ENCODE data around the gene FCRLA.
"Not testable (repeated sequence)": the region's sequence is repeated elsewhere in the genome, so short reads cannot be mapped to it uniquely, and the experiment has no call there.

FCRLA gene

GRCh38 chr1:161706482-161707347 lies at the start of gene FCRLA:
TSS of gene FCRLA (plus strand) at chr1:161707229. CDS start at chr1:161707265, 36 bp downstream.
- DNase-seq (ENCODE audit: low read depth in 2 of 2) = no peak

- not testable (repeated sequence) for DNase-seq (ENCODE audit: low read depth in 2 of 2)
These were observed 48.5 kb upstream of the FCRLA start for GRCh38 chr1:161658524-161658923.

GRCh38 chr1:161661660-161662311 lies 45.2 kb upstream of the FCRLA start:
- DNase-seq (ENCODE audit: low read depth in 2 of 2) = not testable (repeated sequence)

GRCh38 chr1:161662684-161663339 lies 44.2 kb upstream of the FCRLA start, which contains the start of gene FCGR2B:
TSS of gene FCGR2B (plus strand) at chr1:161663143. CDS start at chr1:161663242, 99 bp downstream.
- not testable (repeated sequence) for DNase-seq (ENCODE audit: low read depth in 2 of 2)

- not testable (repeated sequence) for DNase-seq (ENCODE audit: low read depth in 2 of 2)
These were observed 43.5 kb upstream of the FCRLA start for GRCh38 chr1:161663569-161663968.

GRCh38 chr1:161664689-161665088 lies 42.3 kb upstream of the FCRLA start:
- not testable (repeated sequence) for DNase-seq (ENCODE audit: low read depth in 2 of 2)

GRCh38 chr1:161671045-161672020 lies 35.7 kb upstream of the FCRLA start:
- DNase-seq (ENCODE audit: low read depth in 2 of 2) = not testable (repeated sequence)

GRCh38 chr1:161673437-161673836 lies 33.6 kb upstream of the FCRLA start:
- not testable (repeated sequence) for DNase-seq (ENCODE audit: low read depth in 2 of 2)

- not testable (repeated sequence) for DNase-seq (ENCODE audit: low read depth in 2 of 2)
These were observed 32.6 kb upstream of the FCRLA start for GRCh38 chr1:161674447-161674846.

- not testable (repeated sequence) for DNase-seq (ENCODE audit: low read depth in 2 of 2)
These were observed 32.1 kb upstream of the FCRLA start for GRCh38 chr1:161674908-161675307.

- no peak for DNase-seq (ENCODE audit: low read depth in 2 of 2)
These were observed 30.6 kb upstream of the FCRLA start for GRCh38 chr1:161676441-161676840.

GRCh38 chr1:161676958-161677689 lies 29.9 kb upstream of the FCRLA start:
- no peak for DNase-seq (ENCODE audit: low read depth in 2 of 2)

- no peak for DNase-seq (ENCODE audit: low read depth in 2 of 2)
These were observed 28.5 kb upstream of the FCRLA start for GRCh38 chr1:161678500-161678899.

GRCh38 chr1:161681879-161682278 lies 25.1 kb upstream of the FCRLA start:
- DNase-seq (ENCODE audit: low read depth in 2 of 2) = no peak

GRCh38 chr1:161688946-161689345 lies 18.1 kb upstream of the FCRLA start:
- no peak for DNase-seq (ENCODE audit: low read depth in 2 of 2)

- DNase-seq (ENCODE audit: low read depth in 2 of 2) = no peak
These were observed 15.2 kb upstream of the FCRLA start for GRCh38 chr1:161691846-161692245.

- not testable (repeated sequence) for DNase-seq (ENCODE audit: low read depth in 2 of 2)
These were observed 13.9 kb upstream of the FCRLA start for GRCh38 chr1:161693020-161693712.

GRCh38 chr1:161698302-161698701 lies 8.7 kb upstream of the FCRLA start:
- DNase-seq (ENCODE audit: low read depth in 2 of 2) = not testable (repeated sequence)

GRCh38 chr1:161702250-161702649 lies 4.8 kb upstream of the FCRLA start:
- no peak for DNase-seq (ENCODE audit: low read depth in 2 of 2)

GRCh38 chr1:161705537-161705936 lies 1.5 kb upstream of the FCRLA start:
- no peak for DNase-seq (ENCODE audit: low read depth in 2 of 2)
